Raji (cell line): ENCODE measurements around the gene FES.

Experiments
- POLR2A ChIP-seq: IDR thresholded peaks from 2 replicates; pipeline ENCODE4 v1.6.1; 2011; ENCODE audit warnings: low read depth, low read length, control low read depth; ENCODE audit not compliant: insufficient read depth

The FES gene

DNA sequence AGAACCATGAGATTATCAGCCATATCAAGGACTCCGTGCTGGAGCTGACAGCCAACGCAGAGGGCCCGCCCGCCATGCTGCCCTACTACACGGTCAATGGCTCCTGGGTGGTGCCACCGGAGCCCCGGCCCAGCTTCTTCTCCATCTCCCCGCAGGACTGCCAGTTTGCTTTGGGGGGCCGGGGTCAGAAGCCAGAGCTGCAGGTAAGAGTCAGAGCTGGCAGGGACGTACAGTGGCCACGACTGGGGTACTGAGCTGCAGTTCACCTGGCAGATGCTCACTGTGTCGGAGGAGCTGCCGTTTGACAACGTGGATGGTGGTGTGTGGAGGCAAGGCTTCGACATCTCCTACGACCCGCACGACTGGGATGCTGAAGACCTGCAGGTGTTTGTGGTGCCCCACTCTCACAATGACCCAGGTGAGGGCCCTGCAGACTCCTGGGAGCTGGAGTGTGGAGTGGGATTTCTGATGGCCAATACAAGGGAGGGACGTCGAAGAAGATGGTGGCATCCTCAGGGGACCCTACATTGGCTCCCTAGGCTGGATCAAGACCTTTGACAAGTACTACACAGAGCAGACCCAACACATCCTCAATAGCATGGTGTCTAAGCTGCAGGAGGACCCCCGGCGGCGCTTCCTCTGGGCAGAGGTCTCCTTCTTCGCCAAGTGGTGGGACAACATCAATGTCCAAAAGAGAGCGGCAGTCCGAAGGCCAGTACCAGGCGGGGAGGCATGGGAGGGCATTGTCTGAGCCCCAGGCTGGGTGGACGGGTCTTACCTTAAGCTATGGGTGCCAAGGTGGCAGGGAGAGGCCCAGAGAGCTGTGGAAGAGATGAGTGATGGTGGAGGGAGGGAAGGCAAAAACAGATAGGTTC, 21.2 kb downstream of the FES start:
- TF ChIP-seq POLR2A, result no peak

DNA sequence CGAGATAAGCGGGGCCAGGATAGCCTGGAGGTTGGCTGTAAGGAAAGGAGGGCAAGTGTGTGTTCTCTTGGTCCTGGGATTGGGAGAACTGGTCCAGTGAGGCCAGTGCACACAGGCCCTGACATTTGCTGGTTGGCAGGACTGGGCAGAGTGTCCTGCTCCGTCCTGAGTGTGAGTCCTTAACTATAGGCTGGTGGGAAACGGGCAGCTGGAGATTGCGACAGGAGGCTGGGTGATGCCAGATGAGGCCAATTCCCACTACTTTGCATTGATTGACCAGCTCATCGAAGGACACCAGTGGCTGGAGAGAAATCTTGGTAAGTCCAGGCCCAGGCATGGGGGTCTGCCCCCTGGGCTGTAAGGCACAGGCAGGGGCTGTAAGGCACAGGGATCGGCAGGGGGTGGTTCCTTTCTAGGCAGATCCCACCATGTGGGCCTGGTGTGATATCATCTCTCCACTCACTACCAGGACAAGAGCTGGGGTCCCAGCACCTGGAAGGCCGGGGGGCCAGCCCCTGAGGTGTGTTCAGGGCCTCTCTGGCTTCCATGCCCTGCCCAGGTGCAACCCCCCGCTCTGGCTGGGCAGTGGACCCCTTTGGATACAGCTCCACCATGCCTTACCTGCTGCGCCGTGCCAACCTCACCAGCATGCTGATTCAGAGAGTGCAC, 22.0 kb downstream of the FES start:
- TF ChIP-seq POLR2A, result no peak

DNA sequence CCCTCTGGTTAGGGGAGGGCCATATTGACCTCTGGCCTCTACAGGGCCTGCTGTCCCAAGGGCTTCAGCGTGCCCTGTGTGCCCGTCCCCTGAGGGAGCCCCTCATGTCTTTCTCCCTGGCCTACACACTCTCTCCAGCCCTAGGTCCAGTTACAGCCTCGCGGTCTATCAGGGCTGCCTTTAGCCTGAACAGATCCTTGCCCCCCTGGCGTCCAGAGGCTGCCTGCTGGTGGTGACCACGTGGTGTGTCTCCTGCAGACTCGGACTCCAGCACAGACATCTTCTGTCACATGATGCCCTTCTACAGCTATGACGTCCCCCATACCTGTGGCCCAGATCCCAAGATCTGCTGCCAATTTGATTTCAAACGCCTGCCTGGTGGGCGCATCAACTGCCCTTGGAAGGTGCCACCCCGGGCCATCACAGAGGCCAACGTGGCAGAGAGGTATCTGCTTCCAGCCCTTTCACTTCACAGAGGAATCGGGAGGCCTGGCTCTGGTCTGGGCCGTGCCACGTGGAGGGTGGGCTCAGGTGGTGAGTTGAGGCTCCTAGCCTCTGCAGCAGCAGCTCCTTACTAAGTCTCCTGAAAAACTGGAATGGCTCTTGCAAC, 22.9 kb downstream of the FES start:
- no peak for TF ChIP-seq POLR2A

DNA sequence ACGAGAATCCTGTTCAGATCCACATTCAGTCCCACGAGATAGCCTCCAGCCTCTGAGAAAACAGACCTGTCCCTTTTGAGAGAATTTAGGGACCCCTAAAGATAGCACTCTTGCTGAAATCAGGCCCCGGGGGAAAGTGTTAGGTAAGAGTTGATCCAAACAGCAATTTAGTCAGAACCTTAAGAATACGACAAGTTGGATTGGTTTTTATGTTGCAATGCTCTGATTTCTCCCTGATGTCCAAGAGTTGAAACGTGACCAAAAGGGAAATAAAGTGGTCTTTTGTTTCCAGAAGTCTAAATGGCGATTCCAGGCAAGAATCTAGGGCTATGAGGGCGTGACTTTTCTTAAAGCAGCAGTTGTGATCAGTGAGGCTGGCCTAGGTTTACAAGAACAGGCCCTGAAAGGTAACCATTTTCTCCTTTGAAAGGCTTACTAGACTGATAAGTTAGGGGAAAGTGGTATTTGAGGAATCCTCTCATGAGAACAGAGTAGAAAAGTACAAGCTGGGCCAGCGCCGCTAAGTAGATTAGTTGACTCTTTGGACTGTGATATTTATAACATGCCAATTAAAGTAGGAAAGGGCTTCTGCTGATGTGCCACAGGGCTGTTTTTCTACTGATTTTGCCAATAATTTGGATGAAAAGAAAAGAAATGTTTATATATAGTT, 23.7 kb downstream of the FES start:
- TF ChIP-seq POLR2A, result no peak

DNA sequence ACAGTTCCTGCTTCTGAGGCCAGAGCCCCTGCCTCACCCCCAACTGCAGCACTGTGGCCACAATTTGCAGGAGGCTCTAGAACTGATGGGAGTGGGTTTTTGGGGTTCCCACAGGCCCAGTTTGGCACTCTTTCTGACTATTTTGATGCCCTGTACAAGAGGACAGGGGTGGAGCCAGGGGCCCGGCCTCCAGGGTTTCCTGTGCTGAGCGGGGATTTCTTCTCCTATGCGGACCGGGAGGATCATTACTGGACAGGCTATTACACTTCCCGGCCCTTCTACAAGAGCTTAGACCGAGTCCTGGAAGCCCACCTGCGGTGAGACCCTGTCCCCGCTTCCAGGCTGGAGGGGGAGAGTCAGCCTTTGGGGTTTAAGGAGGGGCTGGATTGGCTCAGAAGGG, 25.7 kb downstream of the FES start:
- no peak for TF ChIP-seq POLR2A

DNA sequence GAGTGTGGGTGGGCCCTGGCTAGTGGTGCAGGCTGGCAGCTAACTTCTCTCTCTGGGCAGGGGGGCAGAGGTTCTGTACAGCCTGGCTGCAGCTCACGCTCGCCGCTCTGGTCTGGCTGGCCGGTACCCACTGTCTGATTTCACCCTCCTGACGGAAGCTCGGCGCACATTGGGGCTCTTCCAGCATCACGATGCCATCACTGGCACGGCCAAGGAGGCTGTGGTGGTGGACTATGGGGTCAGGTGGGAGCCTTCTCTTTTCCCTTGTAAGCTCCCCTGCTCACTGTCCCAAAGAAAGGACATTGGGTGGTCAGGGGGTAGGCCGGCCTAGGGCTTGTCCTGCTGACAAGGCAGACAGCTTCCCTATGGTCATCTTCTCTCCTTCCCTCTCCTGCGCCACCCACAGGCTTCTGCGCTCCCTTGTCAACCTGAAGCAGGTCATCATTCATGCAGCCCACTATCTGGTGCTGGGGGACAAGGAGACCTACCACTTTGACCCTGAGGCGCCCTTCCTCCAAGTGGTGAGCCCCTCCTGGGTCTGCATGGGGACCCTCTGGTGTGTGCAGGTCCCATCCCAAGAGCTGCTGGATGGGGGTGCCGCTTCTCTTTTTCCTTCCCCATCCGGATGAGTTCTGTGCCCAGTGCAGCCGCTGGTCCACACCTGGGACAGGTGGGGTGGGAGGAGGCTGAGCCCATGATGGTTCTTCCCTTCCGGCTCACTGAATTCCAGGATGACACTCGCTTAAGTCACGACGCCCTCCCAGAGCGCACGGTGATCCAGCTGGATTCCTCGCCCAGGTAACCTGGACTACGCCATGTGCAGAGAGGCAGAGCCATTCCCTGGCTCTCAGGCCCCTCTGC, 26.4 kb downstream of the FES start:
- no peak for TF ChIP-seq POLR2A

DNA sequence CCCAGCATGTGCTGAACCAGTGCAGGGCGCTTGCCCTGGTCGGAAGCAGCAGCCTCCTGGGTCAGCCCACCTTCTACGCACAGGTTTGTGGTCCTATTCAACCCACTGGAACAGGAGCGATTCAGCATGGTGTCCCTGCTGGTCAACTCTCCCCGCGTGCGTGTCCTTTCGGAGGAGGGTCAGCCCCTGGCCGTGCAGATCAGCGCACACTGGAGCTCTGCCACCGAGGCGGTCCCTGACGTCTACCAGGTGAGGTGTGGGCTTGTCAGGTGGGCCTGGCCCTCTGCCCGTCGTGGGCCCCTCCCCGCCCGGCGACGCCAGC, 27.0 kb downstream of the FES start:
- TF ChIP-seq POLR2A, result no peak

DNA sequence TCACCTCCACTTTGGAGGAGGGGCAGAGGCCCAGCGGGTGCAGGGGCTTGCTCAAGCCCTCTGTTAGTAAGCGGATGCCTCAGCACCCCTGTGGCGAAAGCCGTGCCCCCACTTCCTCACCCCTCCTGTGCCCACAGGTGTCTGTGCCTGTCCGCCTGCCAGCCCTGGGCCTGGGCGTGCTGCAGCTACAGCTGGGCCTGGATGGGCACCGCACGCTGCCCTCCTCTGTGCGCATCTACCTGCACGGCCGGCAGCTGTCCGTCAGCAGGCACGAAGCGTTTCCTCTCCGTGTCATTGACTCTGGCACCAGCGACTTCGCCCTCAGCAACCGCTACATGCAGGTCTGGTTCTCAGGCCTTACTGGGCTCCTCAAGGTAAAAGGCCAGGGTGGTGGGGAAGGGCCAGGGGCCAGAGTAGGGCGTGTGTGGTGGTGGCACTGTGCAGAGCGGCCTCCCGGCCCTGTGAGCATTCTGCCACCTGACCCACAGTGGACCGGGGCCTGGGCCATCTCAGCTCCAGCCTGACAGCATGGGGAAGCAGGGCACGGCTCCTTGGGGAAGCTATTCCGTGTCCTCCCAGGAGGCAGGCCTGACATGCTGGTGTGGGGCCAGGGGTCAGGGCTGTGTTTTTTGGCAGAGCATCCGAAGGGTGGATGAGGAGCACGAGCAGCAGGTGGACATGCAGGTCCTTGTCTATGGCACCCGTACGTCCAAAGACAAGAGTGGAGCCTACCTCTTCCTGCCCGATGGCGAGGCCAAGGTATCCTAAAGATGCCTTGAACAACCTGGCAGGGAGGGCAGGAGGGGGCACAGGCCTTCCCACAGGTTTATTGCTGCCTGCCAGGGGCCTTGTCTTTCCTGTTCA, 27.8 kb downstream of the FES start:
- no peak for TF ChIP-seq POLR2A

DNA sequence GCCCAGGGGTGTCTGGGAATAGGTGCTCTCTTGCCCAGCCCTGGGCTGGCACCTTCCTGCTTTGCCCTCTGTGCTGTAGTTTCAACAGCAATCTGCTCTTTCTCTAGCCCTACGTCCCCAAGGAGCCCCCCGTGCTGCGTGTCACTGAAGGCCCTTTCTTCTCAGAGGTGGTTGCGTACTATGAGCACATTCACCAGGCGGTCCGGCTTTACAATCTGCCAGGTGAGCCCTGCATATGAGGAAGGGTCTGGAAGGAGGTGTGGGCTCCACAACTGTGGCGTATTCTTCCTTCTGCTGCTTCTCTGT, 28.4 kb downstream of the FES start:
- no peak for TF ChIP-seq POLR2A

DNA sequence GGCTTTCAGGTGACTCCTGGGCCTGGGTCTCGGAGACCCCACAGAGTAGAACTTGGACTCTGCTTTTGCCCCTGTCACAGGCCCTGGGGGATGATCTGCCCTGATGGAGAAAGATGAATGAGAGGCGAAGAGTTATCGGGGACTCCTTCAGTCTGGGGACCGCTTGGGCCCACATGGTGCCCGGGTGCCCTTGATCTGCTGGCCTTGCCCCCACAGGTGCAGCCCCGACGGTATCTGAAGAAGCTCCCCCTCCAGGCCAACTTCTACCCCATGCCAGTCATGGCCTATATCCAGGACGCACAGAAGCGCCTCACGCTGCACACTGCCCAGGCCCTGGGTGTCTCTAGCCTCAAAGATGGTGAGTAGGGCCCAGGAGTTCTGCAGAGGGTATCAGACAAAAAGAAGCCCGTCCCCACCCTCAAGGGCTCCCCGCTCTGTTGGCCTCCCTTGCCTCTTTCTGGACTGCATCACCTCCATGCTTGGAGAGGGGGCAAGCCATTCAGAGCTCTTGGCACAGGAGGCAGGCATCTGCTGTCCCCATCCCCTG, 29.2 kb downstream of the FES start:
- no peak for TF ChIP-seq POLR2A

DNA sequence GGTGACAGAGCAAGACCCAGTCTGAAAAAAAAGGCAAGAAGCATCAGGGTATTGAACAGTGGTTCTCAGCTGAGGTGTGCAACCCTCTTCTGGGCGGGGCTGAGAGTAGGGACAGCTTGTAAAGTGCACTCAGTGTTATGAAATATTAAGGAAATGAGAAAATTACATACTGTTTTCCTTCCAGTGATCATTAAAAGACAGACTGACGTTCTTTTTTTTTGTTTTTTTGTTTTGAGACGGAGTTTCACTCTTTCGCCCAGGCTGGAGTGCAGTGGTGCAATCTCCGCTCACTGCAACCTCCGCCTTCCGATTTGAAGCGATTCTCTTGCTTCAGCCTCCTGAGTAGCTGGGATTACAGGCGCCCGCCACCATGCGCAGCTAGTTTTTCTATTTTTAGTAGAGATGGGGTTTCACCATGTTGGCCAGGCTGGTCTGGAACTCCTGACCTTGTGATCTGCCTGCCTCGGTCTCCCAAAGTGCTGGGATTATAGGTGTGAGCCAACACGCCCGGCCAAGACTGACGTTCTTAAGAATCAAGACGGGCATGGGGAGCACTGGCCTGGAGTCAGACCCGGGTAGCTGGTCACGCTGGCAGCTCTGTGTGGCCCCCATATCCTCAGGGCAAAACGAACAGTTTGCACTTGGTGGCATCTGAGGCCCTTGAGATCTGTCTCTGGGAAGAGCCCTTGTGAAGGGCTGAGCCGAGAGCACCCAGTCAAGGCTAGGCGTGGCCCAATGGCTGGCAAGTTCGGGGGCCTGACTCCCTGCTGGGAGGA, 30.2 kb downstream of the FES start:
- no peak for TF ChIP-seq POLR2A

DNA sequence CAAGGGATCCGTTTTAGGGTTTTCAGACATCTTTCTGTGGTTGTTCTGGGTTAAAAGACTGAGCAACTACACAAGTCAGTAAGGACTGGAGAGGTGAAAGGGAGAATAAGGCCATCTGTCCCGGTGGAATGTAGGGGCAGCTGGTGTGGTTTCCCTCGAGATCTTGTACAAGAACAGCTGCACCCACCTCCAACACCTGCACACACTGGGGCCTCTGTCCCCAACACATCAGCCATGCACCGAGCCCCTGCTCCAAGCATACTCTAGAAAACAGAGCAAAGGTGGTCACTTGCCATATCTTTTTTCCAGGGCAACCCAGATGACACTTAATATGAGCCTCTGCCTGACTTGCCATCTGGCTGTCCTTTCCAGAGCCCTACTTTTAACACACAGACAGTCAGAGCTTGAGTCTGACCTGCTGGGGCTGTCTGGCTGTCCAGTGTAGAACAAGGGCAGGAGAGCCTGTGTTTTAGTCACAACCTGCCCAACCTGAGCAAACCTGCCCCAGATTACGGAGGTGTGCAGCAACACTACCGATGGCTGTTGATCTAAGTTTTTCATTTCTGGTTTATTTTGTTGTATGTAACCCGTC, 31.0 kb downstream of the FES start:
- no peak for TF ChIP-seq POLR2A
